ENCODE results near the gene TRIM41. TPM values are rescaled to one million over a fixed set of nuclear protein-coding genes. Genes with fewer than 3 reads are reported as not detected.

The TRIM41 gene
- total RNA-seq, 1 experiment from 2014 or later: 28.7 TPM

- Histone ChIP-seq H3K4me1 (peaks cover 7% of the 10 kb centered on the region; the same call in 1 of the 2 replicates), H3K9me3 (no peaks in the 10 kb centered on the region), H3K4me3 (ENCODE audit: low read depth, low read length) (no peak overlapping the region), H3K36me3 (ENCODE audit: control insufficient read depth, insufficient read depth, low read length) (peaks cover 28% of the 10 kb centered on the region), H3K27me3 (replicated peaks; ENCODE audit: control insufficient read depth, insufficient read depth, low read length) (no peaks in the 10 kb centered on the region)
- no peak for DNase-seq
- Mint-ChIP-seq H3K27me3 (ENCODE audit: insufficient read depth, unreplicated experiment) (no peaks in the 10 kb centered on the region), H3K4me1 (ENCODE audit: low read depth, unreplicated experiment) (no peaks in the 10 kb centered on the region), H3K27ac (ENCODE audit: unreplicated experiment) (no peak overlapping the region), H3K36me3 (ENCODE audit: insufficient read depth, unreplicated experiment) (peaks cover 96% of the 10 kb centered on the region), H3K4me3 (ENCODE audit: unreplicated experiment) (no peak overlapping the region), H3K9me3 (ENCODE audit: unreplicated experiment) (no peaks in the 10 kb centered on the region)
- CTCF ChIA-PET: no interaction called here
- no TSS peak for BruUV-seq (replicated peaks)
- intact Hi-C loops (cut with micrococcal nuclease; ENCODE audit: unreplicated experiment): no loop called here
- TF ChIP-seq, protein P1, sequence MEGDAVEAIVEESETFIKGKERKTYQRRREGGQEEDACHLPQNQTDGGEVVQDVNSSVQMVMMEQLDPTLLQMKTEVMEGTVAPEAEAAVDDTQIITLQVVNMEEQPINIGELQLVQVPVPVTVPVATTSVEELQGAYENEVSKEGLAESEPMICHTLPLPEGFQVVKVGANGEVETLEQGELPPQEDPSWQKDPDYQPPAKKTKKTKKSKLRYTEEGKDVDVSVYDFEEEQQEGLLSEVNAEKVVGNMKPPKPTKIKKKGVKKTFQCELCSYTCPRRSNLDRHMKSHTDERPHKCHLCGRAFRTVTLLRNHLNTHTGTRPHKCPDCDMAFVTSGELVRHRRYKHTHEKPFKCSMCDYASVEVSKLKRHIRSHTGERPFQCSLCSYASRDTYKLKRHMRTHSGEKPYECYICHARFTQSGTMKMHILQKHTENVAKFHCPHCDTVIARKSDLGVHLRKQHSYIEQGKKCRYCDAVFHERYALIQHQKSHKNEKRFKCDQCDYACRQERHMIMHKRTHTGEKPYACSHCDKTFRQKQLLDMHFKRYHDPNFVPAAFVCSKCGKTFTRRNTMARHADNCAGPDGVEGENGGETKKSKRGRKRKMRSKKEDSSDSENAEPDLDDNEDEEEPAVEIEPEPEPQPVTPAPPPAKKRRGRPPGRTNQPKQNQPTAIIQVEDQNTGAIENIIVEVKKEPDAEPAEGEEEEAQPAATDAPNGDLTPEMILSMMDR (IDR thresholded peaks at IDR 0.05; ENCODE audit: insufficient read depth in 1 of 2, low read depth in 1 of 2, low read length in 1 of 2, severe bottlenecking in 1 of 2, unreplicated experiment in 1 of 2): no peak
- POLR2A ChIA-PET: interaction anchor here (0.6 kb wide), 2 partner anchors 39 to 371 kb away, joined by 3 to 4 read pairs; no protein-coding TSS in a partner anchor
Measured at GRCh38 chr5:181236954-181237641, 14.0 kb downstream of the TRIM41 start.

DNA sequence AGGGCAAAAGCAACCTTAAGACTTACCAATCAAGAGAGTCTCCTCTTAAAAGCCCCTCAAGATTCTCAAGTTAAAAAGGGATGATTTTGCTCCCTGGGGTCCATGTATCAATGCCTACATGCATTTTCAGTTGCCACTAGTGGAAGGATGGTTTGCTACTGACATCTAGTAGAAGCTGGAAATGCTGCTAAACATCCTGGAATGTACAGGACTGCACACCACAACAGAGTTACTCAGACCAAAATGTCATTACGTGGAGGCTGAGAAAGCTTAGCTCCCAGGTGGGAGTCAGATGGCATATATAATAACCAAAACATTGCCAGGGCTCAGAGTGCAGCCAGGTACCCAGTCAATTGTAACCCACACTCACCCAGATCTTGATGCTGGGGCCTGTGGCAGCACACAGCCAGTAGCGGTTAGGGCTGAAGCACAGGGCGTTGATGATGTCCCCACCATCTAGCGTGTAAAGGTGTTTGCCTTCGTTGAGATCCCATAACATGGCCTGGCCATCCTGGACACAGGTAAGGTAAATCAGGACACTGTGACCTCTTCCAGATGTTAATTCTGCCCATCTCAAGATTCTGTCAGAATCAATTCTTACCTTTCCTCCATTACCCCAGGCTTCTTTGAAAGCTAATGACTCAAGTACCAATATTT is 14.8 kb downstream of the TRIM41 start:
- BruUV-seq (replicated peaks): no TSS peak
- no peaks in the 10 kb centered on the region for H3K4me1 Mint-ChIP-seq (ENCODE audit: low read depth, unreplicated experiment)

GRCh38 chr5:181239062-181239663 is 16.1 kb downstream of the TRIM41 start:
- no TSS peak for BruUV-seq (replicated peaks)
- ChIA-PET POLR2A (interaction anchor here (0.6 kb wide), 1 partner anchor 28 kb away, joined by 5 read pairs; no protein-coding TSS in a partner anchor), CTCF (no interaction called here)
- Mint-ChIP-seq H3K27me3 (ENCODE audit: insufficient read depth, unreplicated experiment) (no peaks in the 10 kb centered on the region), H3K4me1 (ENCODE audit: low read depth, unreplicated experiment) (no peaks in the 10 kb centered on the region), H3K27ac (ENCODE audit: unreplicated experiment) (peak overlapping the region; percentile 42), H3K4me3 (ENCODE audit: unreplicated experiment) (peak overlapping the region; percentile 22), H3K36me3 (ENCODE audit: insufficient read depth, unreplicated experiment) (peaks cover 100% of the 10 kb centered on the region), H3K9me3 (ENCODE audit: unreplicated experiment) (no peaks in the 10 kb centered on the region)
- Histone ChIP-seq H3K4me3 (ENCODE audit: low read depth, low read length) (no peak overlapping the region), H3K4me1 (peaks cover 8% of the 10 kb centered on the region; the same call in 1 of the 2 replicates), H3K27me3 (replicated peaks; ENCODE audit: control insufficient read depth, insufficient read depth, low read length) (no peaks in the 10 kb centered on the region), H3K9me3 (no peaks in the 10 kb centered on the region), H3K36me3 (ENCODE audit: control insufficient read depth, insufficient read depth, low read length) (peaks cover 29% of the 10 kb centered on the region)
- TF ChIP-seq, protein P1 (IDR thresholded peaks at IDR 0.05; ENCODE audit: insufficient read depth in 1 of 2, low read depth in 1 of 2, low read length in 1 of 2, severe bottlenecking in 1 of 2, unreplicated experiment in 1 of 2): no peak
- intact Hi-C loops (cut with micrococcal nuclease; ENCODE audit: unreplicated experiment): no loop called here
- no peak for DNase-seq

More for the DNA sequence above, 14.8 kb downstream of the TRIM41 start:
- DNase-seq: no peak
- Mint-ChIP-seq H3K9me3 (ENCODE audit: unreplicated experiment) (no peaks in the 10 kb centered on the region), H3K27ac (ENCODE audit: unreplicated experiment) (peak overlapping the region; percentile 42), H3K36me3 (ENCODE audit: insufficient read depth, unreplicated experiment) (peaks cover 100% of the 10 kb centered on the region), H3K27me3 (ENCODE audit: insufficient read depth, unreplicated experiment) (no peaks in the 10 kb centered on the region), H3K4me3 (ENCODE audit: unreplicated experiment) (no peak overlapping the region)
- CTCF ChIA-PET: no interaction called here
- Histone ChIP-seq H3K9me3 (no peaks in the 10 kb centered on the region), H3K4me1 (peaks cover 8% of the 10 kb centered on the region; the same call in 1 of the 2 replicates), H3K36me3 (ENCODE audit: control insufficient read depth, insufficient read depth, low read length) (peaks cover 29% of the 10 kb centered on the region), H3K27me3 (replicated peaks; ENCODE audit: control insufficient read depth, insufficient read depth, low read length) (no peaks in the 10 kb centered on the region), H3K4me3 (ENCODE audit: low read depth, low read length) (no peak overlapping the region)
- POLR2A ChIA-PET: no interaction called here
- intact Hi-C loops (cut with micrococcal nuclease; ENCODE audit: unreplicated experiment): no loop called here
- TF ChIP-seq, protein P1 (IDR thresholded peaks at IDR 0.05; ENCODE audit: insufficient read depth in 1 of 2, low read depth in 1 of 2, low read length in 1 of 2, severe bottlenecking in 1 of 2, unreplicated experiment in 1 of 2): no peak
